Glutamatergic neuron (in vitro differentiated cells): ENCODE results near the gene LRP10. TPM values are rescaled to one million over a fixed set of nuclear protein-coding genes. Genes with fewer than 3 reads are reported as not detected.
A peak's percentile ranks its signal among the peaks of the same experiment; 100 is the strongest.

Source experiments
- DNase-seq: peaks from one replicate; pipeline ENCODE4 v3.0.0; 2022
- H3K27ac Mint-ChIP-seq: one replicate; pipeline ENCODE4 v1.8.0; 2020; ENCODE audit warnings: mild to moderate bottlenecking, mixed read lengths, inconsistent platforms; ENCODE audit not compliant: unreplicated experiment
- H3K27me3 Mint-ChIP-seq: one replicate; pipeline ENCODE4 v1.8.0; 2020; ENCODE audit warnings: mild to moderate bottlenecking, moderate library complexity, mixed read lengths, inconsistent platforms; ENCODE audit not compliant: unreplicated experiment
- H3K36me3 Mint-ChIP-seq: one replicate; pipeline ENCODE4 v1.8.0; 2020; ENCODE audit warnings: mild to moderate bottlenecking, mixed read lengths, inconsistent platforms; ENCODE audit not compliant: unreplicated experiment
- H3K4me1 Mint-ChIP-seq: one replicate; pipeline ENCODE4 v1.8.0; 2020; ENCODE audit warnings: mild to moderate bottlenecking, low read depth, mixed read lengths, inconsistent platforms; ENCODE audit not compliant: unreplicated experiment
- H3K4me3 Mint-ChIP-seq: one replicate; pipeline ENCODE4 v1.8.0; 2020; ENCODE audit warnings: mild to moderate bottlenecking, mixed read lengths, inconsistent platforms; ENCODE audit not compliant: unreplicated experiment
- H3K9me3 Mint-ChIP-seq: one replicate; pipeline ENCODE4 v1.8.0; 2020; ENCODE audit warnings: mild to moderate bottlenecking, moderate library complexity, mixed read lengths, inconsistent platforms; ENCODE audit not compliant: unreplicated experiment
- total RNA-seq: library from RNA; stranded (reverse); fragmentation: NEBNext Ultra II Directional; extraction: Animal tissue kit (Norgen Biotek cat#: 25700); gene quantifications from one replicate; pipeline ENCODE4 v1.2.1, GENCODE V29; 2021; ENCODE audit not compliant: unreplicated experiment
- TF ChIP-seq, protein P1 (sequence below): fragments of 200-600 bp; sonication (generic); IDR thresholded peaks from one replicate; pipeline ENCODE4 v1.5.0; 2021; ENCODE audit not compliant: partially characterized antibody, unreplicated experiment

The LRP10 gene
- total RNA-seq, 1 donor from 2014 or later = 15.1 TPM

DNA sequence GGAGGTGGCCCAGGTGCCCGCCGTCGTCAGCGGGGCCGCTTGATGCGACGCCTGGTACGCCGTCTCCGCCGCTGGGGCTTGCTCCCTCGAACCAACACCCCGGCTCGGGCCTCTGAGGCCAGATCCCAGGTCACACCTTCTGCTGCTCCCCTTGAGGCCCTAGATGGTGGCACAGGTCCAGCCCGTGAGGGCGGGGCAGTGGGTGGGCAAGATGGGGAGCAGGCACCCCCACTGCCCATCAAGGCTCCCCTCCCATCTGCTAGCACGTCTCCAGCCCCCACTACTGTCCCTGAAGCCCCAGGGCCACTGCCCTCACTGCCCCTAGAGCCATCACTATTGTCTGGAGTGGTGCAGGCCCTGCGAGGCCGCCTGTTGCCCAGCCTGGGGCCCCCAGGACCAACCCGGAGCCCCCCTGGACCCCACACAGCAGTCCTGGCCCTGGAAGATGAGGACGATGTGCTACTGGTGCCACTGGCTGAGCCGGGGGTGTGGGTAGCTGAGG, 5.5 kb downstream of the LRP10 start:
- TF ChIP-seq, protein P1, sequence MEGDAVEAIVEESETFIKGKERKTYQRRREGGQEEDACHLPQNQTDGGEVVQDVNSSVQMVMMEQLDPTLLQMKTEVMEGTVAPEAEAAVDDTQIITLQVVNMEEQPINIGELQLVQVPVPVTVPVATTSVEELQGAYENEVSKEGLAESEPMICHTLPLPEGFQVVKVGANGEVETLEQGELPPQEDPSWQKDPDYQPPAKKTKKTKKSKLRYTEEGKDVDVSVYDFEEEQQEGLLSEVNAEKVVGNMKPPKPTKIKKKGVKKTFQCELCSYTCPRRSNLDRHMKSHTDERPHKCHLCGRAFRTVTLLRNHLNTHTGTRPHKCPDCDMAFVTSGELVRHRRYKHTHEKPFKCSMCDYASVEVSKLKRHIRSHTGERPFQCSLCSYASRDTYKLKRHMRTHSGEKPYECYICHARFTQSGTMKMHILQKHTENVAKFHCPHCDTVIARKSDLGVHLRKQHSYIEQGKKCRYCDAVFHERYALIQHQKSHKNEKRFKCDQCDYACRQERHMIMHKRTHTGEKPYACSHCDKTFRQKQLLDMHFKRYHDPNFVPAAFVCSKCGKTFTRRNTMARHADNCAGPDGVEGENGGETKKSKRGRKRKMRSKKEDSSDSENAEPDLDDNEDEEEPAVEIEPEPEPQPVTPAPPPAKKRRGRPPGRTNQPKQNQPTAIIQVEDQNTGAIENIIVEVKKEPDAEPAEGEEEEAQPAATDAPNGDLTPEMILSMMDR = peak; percentile 11
- Mint-ChIP-seq H3K4me3 (no peak overlapping the region), H3K27ac (no peak overlapping the region), H3K9me3 (peaks cover 7% of the 10 kb centered on the region), H3K27me3 (peaks cover 11% of the 10 kb centered on the region), H3K36me3 (no peaks in the 10 kb centered on the region), H3K4me1 (peaks cover 12% of the 10 kb centered on the region)
- DNase-seq = no peak

DNA sequence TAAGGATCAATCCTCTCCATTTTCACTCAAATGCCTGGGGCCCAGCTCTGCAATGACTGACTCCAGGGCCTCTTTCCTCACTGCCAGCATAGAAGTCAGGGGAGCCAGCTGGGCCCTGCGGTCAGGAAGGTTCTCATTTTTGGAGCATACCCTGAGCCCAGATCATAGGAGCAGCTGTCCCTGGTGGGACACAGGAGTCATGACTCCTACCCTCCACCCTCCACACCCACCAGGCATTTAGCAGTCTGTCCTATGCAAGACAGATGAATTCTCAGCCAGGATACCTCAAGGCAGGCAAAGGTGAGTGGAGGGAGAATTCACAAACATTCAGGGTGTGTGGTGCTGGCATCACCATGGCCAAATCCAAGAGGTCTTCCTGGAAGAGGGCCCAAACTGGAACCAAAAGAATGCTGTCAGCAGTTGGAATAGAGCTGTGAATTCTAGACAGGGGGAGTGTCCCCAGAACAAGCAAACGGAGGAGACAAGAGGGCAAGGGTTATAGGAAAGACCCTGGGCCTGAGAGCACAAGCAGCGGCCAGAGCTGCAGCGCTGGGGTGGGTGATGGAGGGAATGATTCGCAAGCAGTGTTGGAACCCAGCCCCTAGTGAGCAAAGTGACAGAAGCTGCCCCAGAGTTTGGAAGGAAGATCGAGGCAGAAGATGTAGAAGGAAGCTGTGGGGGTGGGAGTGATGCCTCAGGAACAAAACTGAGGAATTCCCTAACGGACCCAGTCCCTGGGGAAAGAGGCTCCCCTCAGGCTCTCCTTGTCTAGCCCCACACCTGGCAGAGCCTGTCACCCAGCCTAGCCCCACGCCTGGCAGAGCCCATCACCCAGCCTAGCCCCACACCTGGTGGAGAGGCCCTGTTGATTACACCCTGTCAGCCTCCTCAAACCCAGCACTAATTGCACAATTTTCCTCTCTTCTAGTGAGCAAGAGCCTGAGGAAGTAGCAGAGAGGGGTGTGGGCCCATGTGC, 7.0 kb downstream of the LRP10 start:
- H3K27ac Mint-ChIP-seq = no peak overlapping the region
- TF ChIP-seq, protein P1 = no peak
- peaks cover 14% of the 10 kb centered on the region for H3K4me1 Mint-ChIP-seq
- peaks cover 12% of the 10 kb centered on the region for H3K9me3 Mint-ChIP-seq
- no peak for DNase-seq
- no peaks in the 10 kb centered on the region for H3K36me3 Mint-ChIP-seq
- H3K4me3 Mint-ChIP-seq = no peak overlapping the region
- peaks cover 18% of the 10 kb centered on the region for H3K27me3 Mint-ChIP-seq

DNA sequence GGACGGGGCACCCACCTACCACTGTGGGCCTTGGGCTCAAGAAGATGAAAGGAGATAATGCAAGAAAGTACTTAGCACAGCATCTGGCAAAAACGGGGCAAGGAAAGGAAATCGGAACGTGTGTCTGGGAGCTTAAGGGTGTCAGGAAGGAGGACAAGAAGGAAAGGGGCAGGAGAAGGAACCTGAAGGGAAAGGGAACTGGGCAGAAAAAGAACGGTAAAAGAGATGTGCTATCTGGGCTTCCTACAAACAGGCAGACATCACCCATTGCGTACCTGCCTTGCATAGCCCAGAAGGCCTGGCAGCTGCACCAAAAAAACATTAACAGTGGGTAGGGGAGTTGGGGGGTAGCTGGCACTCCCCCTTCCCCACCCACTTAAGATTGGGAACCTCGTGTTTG, 10.5 kb downstream of the LRP10 start:
- peak overlapping the region; percentile 47 for H3K4me3 Mint-ChIP-seq
- peaks cover 32% of the 10 kb centered on the region for H3K27me3 Mint-ChIP-seq
- DNase-seq = no peak
- TF ChIP-seq, protein P1 = no peak
- peaks cover 4% of the 10 kb centered on the region for H3K36me3 Mint-ChIP-seq
- H3K4me1 Mint-ChIP-seq = peaks cover 39% of the 10 kb centered on the region
- peaks cover 17% of the 10 kb centered on the region for H3K9me3 Mint-ChIP-seq
- H3K27ac Mint-ChIP-seq = peak overlapping the region; percentile 100

DNA sequence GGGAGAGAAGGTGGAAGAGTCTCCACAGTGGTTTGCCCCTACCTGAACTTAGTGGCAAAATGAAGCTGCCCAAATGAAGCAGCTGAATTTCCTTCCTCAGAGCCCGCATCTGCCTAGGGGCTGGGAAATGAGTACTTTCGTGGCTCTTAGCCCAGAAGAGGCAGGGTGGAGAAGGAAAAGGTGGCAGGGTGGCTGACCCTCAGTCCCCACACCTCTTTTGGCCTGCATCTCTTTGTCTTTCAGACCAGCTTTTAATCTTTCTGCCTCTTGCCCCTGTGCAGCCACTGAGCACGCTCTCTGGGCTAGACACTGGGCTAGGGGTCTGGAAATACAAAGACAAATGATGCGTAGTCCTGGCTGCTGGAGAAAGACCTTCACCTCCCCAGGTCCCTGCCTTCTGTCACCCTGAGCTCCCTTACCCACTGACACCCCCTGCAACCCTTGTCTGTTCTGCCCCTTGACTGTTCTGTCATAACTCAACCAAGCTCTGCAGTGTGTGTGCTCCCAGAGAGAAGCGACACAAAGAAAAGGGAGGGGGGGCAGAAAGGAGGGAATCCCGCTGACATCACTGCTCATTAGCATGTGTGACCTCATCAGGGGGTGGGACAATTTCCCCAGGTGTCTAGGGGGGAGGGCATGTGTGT, 11.1 kb downstream of the LRP10 start:
- peaks cover 36% of the 10 kb centered on the region for H3K27me3 Mint-ChIP-seq
- peak overlapping the region; percentile 100 for H3K27ac Mint-ChIP-seq
- TF ChIP-seq, protein P1 = no peak
- peaks cover 8% of the 10 kb centered on the region for H3K36me3 Mint-ChIP-seq
- DNase-seq = peak; percentile 82
- peaks cover 22% of the 10 kb centered on the region for H3K9me3 Mint-ChIP-seq
- H3K4me3 Mint-ChIP-seq = peak overlapping the region; percentile 99
- peaks cover 45% of the 10 kb centered on the region for H3K4me1 Mint-ChIP-seq
